Ammon's horn (tissue), 1 donor: ENCODE data around the gene ERH.

Experiments
- DNase-seq: peaks from one replicate; pipeline ENCODE4 v3.0.0-alpha.2; 2016; ENCODE audit warnings: low spot score

ERH gene

GRCh38 chr14:69355607-69356281 lies 42.4 kb downstream of the ERH start:
- DNase-seq = no peak

GRCh38 chr14:69355154-69355597 lies 42.9 kb downstream of the ERH start:
- no peak for DNase-seq

DNA sequence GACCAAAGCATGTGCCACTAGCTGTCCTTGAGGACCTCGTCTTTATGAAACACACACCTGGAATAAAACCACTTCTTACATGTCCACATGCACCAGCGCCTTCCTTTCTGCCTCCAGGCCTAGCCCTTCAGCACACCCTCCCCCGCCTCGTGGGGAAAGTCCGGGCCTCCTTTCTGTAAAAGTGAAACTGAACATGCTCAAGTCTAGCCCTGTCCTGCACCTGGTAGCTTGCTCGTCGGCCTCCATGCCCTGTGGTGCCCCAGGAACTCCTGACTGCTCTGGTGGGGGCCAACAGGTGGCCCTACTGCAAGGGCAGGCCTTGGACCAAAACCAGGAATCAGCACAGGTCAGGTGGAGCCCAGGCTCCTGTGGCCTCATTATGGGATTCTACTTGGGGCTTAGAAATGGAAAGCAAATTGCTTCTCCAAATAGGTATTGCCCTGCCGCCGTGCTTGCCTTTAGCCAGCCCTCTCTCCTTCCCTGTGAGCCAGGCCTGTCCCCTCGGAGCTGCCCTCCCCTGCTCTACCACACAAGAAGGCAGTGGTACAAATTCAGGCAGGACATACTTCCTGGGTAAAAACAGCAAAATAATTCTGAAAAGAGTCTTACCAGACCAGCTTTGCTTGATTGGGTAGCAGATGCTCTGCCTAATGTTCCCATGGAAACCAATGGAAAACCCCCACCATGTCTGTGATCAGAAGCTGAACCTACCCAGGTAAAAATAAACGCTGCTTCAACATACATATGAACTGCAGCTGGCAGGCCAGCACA lies 43.5 kb downstream of the ERH start:
- peak; percentile 53 for DNase-seq

DNA sequence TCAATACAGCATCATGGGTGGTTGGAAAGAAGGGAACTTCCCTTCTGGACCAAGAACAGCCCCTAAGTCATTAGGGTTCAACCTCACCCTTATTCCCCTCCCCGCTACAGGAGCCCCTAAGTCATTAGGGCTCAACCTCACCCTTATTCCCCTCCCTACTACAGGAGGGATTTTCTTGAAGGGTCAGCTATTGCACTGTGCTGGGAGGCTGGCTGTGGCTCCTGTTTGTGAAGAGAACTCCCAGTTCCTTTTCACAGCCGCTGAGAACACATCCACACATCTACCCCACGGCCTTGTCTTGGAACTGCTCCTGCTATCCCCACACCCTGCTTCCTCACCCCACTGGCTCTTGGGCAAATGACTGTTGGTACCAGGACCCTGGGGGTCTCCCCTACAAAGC lies 44.9 kb downstream of the ERH start:
- DNase-seq = no peak

DNA sequence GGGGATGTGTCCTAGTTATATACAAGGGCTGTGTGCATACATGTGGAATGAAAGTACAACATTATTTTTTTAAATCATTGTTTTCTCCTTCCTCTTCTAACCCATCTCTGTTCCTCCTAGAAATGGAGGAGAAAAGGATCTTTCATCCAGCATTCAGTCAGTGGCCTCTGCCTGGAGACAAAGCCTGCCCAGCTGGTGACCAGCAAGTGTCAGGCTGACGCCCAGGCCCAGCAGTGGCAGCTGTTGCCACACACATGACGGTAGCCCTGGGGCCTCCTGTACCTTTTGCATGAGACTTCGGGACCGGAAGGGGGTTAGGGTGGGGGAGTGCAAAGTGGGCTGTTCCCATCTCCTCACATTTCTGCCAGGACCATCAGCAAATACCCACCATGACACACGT lies 46.2 kb downstream of the ERH start:
- no peak for DNase-seq

DNA sequence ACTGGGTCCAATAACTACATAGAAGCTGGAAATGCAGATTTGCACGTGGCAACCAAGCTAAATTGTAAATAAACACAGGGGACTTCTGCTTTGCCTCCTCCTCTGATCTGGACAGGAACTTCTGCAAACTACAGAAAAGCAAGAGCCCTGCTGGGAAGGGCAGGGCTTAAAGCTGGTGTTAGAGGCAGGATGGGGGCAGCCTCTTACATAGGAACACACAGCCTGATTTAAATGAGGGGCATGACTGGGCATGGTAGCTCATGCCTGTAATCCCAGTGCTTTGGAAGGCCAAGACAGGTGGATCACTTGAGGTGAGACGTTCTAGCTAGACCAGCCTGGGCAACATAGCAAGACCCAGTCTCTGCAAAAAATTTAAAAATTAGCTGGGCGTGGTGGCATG lies 46.7 kb downstream of the ERH start:
- no peak for DNase-seq

DNA sequence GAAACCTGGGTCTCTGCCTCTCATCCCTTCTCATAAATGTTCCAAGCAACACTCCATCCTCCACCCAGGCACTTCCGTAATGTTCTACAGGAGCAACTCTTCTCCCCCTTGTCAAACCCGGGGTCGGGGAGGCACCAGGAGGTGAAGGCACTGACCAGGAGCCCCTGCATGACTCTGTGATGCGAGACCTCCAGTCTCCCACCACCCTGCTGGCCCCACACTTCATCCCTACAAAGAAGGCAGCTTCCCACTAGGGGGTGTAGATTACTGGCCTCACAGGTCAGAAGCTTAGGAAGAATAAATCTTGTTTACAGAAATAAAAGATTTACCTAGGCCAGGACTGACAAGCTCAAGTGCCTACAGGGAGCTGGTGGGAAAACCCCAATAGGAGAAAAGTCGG lies 47.2 kb downstream of the ERH start:
- no peak for DNase-seq

- no peak for DNase-seq
Measured at GRCh38 chr14:69349091-69349777, 48.9 kb downstream of the ERH start.

DNA sequence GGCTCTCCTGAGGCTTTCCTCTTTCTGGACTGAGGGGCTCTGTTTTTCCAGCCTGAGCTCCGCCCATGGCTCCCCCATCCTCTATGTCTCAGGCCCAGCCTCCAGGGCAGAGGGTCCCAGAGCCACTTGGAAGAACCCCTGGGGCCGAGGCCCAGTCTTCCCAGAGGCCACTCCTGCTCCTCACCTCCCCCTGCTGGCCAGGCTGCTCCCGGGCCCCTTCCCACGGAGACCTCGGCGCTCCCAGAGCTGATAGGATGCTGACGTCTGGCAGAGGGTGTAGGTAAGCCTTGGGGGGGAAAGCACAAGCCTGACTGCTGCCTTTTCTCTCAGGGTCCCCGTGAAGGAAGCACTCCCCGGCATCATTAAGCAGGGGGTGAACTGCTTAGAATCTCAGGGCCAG lies 51.4 kb downstream of the ERH start:
- DNase-seq = no peak

- no peak for DNase-seq
Measured at GRCh38 chr14:69345402-69345801, 52.7 kb downstream of the ERH start.

- no peak for DNase-seq
Measured at GRCh38 chr14:69344171-69344570, 53.9 kb downstream of the ERH start.

GRCh38 chr14:69342928-69343525 lies 55.1 kb downstream of the ERH start:
- no peak for DNase-seq

GRCh38 chr14:69339426-69339825 lies 58.7 kb downstream of the ERH start:
- DNase-seq = no peak

DNA sequence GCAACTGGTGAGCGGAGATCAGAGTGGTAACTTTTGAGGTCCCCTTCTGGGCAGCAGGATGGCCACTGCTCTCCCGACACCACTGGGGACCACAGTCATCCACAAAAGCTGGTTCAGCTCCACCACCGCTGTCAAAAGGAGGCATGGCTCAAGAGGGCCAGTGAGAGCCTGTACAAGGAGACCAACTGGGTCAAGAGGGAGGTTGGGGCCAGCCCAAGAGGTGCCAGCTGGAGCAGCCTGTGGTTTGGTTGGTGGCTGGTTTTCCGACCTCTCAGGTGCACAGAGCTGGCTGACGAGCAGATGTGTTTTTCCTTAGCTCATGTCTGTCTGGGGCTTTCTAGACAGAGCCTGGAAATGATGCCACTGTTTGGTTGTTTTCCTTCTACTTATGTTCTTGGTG lies 60.1 kb downstream of the ERH start:
- no peak for DNase-seq

- peak; percentile 20 for DNase-seq
Measured at GRCh38 chr14:69335371-69335771, 62.7 kb downstream of the ERH start.

GRCh38 chr14:69334576-69334975 lies 63.5 kb downstream of the ERH start:
- DNase-seq = no peak

GRCh38 chr14:69333791-69334337 lies 64.2 kb downstream of the ERH start:
- DNase-seq = no peak

- DNase-seq = no peak
Measured at GRCh38 chr14:69332782-69333395, 65.2 kb downstream of the ERH start.

- no peak for DNase-seq
Measured at GRCh38 chr14:69331206-69331605, 66.9 kb downstream of the ERH start.
